Prostate gland (tissue), 2 donors: Measurements from ENCODE around the gene ARL15.

ENCODE experiments used
- CTCF ChIP-seq, 4 experiments: fragments of 200-600 bp in 2 of 4; fragments of 450-650 bp in 2 of 4; sonication (generic) in 2 of 4; IDR thresholded peaks; 1 replicate in 3 of 4; 2 replicates in 1 of 4; pipeline ENCODE4 v1.5.1; 2016 to 2019; ENCODE audit warnings: antibody characterized with exemption in 4 of 4, mild to moderate bottlenecking in 2 of 4, moderate library complexity in 2 of 4
- POLR2A ChIP-seq: fragments of 450-650 bp; IDR thresholded peaks from one replicate; pipeline ENCODE4 v1.6.1; 2016; ENCODE audit warnings: antibody characterized with exemption, mild to moderate bottlenecking
- POLR2AphosphoS5 ChIP-seq: sonication (generic); formaldehyde crosslinking; IDR thresholded peaks from one replicate; pipeline ENCODE4 v1.6.1; 2017; ENCODE audit warnings: antibody characterized with exemption

GRCh38 chr5:54148067-54148845, 162.1 kb downstream of the ARL15 start:
- TF ChIP-seq POLR2AphosphoS5 (no peak), CTCF (IDR thresholded peaks at IDR 0.05) (no peak), POLR2A (no peak)
